GM18508 (cell line): Measurements from ENCODE around the gene CEP85.
A peak's percentile ranks its signal among the peaks of the same experiment; 100 is the strongest.

Source experiments
- ATAC-seq: cut with Tn5 transposase; IDR thresholded peaks from one replicate; pipeline ENCODE4 v1.9.1; 2021; ENCODE audit warnings: moderate number of reproducible peaks; ENCODE audit not compliant: insufficient read depth, unreplicated experiment

CEP85 gene, protein sequence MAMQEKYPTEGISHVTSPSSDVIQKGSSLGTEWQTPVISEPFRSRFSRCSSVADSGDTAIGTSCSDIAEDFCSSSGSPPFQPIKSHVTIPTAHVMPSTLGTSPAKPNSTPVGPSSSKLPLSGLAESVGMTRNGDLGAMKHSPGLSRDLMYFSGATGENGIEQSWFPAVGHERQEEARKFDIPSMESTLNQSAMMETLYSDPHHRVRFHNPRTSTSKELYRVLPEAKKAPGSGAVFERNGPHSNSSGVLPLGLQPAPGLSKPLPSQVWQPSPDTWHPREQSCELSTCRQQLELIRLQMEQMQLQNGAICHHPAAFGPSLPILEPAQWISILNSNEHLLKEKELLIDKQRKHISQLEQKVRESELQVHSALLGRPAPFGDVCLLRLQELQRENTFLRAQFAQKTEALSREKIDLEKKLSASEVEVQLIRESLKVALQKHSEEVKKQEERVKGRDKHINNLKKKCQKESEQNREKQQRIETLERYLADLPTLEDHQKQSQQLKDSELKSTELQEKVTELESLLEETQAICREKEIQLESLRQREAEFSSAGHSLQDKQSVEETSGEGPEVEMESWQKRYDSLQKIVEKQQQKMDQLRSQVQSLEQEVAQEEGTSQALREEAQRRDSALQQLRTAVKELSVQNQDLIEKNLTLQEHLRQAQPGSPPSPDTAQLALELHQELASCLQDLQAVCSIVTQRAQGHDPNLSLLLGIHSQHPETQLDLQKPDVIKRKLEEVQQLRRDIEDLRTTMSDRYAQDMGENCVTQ

DNA sequence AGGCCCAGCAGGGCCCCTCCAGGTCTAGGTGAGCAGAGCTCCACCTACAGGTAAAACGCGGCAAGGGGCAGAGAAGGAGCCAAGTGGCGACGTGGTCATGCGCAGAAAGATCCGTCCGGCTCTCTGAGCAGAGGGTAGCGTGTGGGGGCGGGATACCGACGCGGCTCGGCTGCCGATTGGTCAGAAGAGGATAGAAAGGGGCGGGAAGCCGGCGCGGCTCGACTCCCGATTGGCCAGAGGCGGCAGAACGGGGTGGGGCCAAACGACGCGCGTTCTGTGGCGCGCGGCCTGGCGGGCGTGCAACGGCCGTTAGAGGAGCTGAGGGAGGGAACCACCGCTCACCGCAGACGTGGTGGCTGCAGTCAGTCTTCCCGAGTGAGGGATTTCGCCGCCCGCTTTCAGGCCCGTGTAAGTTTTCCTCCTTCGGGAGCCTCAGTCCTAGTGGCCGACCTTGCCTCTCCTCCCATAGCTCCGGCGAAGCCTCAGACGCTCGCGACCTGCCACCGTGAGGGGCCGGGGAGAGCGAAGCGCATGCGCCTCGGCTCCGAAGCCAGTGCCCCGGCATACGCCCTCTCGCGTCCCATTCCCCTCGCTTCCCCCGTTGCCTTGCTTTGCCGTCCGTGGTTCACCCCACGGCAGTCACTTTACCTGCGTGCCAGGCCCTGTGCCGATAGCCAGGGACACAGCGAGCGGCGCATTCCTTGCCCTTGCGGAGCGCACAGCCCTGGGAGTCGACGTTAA lies at the start of gene CEP85:
Gene CEP85, plus strand, starts transcription at position 298 of the 741 bp plus-strand sequence. CDS start 5,584 bp downstream, outside the sequence.
- peak; percentile 76 for ATAC-seq

DNA sequence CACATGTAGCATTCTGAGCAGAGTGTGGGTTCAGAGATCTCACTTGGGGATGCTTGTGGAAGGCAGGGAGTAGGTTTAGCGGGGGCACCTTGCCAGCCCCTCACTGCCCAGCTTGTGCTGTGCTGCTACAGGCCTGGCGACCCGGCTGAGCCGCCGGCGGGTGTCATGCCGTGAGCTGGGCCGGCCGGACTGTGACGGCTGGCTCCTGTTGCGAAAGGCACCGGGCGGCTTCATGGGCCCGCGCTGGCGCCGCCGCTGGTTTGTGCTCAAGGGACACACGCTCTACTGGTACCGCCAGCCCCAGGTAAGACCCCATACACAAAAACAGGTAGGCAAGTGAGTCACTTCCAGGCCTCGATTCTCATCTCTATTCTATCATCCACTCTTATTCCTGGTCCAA lies 49.1 kb upstream of the CEP85 start:
- no peak for ATAC-seq

DNA sequence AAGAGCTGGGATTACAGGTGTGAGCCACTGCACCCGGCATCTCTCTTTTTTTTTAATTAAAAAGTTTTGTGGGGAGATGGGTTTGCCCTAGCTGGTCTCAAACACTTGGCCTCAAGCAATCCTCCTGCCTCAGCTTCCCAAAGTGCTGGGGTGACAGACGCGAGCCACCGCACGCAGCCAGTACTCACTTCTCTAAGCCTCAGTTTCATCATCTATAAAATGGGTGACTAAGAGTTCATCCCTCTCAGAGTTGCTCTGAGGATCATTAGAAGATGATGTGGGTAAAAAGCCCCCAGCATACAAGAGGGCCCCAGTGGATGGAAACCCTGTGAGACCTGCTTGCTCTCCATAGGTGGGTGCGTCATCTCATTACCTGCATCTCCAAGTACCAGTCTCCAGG lies 46.1 kb upstream of the CEP85 start:
- no peak for ATAC-seq

DNA sequence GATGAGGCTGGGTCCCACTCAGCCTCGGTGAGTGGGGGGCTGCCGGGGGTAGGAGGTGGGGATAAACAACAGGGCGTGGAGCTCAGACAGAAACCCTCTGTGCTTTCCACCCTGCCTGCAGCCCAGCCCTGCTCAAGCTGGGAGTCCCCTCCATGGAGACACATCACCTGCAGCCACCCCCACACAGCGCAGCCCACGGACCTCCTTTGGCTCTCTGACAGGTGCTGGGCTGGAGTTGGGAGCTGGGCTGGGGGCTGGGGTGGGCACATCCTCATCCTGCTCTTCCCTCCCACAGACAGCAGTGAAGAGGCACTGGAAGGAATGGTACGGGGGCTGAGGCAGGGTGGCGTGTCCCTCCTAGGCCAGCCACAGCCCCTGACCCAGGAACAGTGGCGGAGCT lies 45.5 kb upstream of the CEP85 start:
- no peak for ATAC-seq

DNA sequence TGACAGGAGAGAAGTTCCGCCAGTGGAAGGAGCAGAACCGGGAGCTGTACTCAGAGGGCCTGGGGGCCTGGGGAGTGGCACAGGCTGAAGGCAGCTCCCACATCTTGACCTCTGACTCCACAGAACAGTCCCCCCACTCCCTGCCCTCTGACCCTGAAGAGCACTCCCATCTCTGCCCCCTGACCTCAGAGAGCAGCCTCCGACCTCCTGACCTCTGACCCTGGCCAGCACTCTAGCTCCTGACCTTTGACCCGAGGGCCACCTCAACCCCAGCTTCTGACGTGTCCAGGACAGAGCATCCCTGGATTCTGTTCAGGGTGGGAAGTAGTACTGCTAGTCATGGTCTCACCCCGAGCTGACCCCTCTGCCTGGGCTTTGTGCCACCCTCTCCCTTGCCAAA lies 44.7 kb upstream of the CEP85 start:
- ATAC-seq, result no peak

DNA sequence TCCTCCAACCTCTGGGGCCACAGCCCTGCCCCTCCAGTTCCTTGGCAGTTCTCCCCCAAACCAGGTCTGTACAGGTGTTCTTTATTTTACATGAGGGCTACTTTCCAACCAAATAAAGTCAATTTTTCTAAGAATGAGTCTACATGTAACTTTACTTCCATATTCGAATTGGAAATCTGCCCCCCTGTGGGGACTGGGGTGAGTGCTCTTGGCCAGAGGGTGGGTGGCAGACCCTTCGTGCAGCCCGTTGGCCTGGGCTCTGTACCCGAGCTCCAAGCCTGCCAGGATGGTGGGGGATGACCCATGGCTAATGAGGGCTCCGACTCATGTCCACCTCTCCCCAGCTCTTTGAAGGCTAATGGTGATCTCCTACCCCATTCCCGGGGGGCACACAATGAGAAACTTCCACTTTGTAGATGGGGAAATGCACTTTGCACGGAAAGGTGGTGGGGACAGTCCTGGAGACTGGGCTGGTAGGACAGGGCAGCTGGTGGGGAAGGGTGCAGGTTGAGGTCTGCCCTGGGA lies 44.2 kb upstream of the CEP85 start:
- no peak for ATAC-seq

DNA sequence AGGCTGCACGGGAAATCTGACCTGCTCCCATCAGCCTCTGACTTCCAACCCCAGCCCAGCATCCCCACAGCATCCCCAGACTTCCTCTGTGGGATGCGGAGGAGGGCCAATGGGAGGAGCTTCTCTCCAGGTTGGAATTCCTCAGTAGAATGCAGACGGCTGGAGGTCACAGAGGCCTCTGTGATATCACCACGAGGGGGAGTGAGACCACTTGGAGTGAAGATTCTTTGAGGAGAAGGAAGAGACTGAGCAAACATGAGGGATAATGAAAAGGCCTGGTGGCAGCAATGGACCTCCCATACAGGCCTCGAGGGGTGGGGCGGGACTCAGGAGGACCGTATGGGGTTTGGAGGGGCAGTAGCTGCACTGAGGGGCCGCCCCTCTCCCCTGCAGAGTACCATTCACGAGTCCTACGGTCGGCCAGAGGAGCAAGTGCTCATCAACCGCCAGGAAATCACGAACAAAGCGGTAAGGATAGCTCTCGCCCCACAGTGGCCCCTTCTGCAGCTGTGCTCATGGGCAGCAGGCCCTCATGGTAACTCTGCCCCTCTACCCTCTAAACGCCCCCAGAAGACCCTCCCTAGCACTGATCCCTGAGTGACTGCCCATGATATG lies 43.5 kb upstream of the CEP85 start, which contains the start of gene CATSPER4:
Gene CATSPER4, plus strand, starts transcription at position 230 of the 615 bp plus-strand sequence. Its CDS starts 26 bp downstream, at position 256.
- no peak for ATAC-seq

DNA sequence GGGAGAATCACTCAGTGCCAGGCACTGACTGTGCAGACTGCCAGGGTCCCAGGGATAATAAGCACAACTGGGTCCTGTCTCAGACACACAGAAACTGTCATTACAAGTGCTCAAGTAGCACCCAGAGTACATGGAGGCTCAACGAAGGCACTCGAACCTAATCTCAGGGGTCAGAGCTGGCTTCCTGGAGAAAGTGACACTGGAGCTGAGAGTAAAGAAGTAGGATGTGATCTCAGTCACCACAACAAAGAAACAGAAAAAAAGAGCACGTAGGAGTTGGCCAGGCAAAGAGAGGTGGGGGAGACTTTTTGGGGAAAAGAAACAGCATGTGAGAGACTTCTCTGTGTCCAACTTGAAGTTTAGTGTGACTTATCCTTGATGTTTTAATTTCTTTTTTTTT lies 42.3 kb upstream of the CEP85 start:
- ATAC-seq, result no peak

DNA sequence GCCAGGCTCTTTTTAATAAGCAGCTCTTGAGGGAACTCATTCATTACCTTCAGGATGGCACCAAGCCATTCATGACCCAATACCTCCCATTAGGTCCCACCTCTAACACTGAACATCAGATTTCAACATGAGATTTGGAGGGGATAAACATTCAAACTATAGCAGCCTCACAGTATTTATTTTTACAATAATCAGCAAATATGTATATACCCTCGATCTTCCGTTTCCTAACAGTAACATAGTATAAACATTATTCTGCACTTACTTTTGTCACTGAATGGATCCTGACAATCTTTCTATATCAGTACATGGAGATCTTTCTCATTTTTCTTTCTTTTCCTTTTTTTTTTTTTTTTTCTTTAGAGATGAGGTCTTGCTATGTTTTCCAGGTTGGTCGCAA lies 38.2 kb upstream of the CEP85 start:
- ATAC-seq, result no peak

DNA sequence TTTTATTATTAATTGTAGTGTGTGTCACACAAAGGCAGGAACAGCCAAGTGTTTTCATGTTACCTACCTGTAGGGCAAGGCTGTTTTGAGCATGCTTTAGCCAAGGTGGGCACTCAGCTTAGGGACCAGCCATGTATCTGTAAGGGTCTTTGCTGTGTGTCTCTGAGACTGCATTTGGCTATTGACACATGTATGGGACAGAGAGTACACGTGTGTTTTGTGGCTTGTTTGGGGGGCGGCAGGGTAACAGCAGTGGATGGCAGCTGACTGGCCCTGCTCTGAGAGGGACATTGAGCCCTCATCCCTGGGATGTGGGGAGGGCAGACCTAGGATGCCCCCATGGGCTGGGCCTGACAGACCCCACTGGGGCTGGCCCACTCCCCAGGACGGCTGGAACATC lies 36.7 kb upstream of the CEP85 start:
- no peak for ATAC-seq

DNA sequence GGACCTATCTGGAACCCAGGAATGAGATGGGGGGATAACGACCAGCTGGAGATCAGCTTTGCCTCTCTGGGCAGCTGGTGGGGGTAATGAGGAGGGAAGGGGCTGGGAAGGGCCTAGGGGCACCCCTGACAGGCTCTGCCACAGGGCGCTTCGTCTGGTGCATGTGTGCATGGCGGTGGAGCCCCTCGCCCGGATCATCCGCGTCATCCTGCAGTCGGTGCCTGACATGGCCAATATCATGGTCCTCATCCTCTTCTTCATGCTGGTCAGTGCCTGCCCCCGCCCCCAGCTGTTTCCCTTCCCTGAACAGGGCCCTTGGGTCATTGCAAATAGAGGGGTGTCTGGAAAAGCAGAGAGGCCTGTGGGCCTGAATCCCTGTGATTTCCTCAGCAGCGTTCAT lies 36.2 kb upstream of the CEP85 start:
- ATAC-seq, result no peak

DNA sequence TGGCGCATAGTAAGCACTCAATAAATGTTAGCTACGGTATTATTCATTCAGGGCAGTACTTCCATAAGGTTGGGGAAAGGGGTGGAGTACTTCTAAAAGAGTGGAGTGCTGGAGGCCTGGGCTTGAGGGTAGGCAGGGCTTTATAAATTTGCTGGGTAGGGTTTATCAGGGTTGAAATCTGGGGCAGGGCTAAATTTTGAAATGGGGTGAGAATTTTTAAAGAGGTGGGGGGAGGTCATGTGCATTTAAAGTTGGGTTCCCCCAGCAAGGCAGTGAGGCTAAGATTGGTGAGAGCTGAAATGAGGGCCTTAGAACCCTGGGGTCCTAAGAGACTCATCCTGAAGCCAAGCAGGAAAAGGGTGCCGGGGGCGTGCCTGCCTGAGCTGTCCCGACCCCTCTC lies 33.6 kb upstream of the CEP85 start:
- ATAC-seq, result no peak

DNA sequence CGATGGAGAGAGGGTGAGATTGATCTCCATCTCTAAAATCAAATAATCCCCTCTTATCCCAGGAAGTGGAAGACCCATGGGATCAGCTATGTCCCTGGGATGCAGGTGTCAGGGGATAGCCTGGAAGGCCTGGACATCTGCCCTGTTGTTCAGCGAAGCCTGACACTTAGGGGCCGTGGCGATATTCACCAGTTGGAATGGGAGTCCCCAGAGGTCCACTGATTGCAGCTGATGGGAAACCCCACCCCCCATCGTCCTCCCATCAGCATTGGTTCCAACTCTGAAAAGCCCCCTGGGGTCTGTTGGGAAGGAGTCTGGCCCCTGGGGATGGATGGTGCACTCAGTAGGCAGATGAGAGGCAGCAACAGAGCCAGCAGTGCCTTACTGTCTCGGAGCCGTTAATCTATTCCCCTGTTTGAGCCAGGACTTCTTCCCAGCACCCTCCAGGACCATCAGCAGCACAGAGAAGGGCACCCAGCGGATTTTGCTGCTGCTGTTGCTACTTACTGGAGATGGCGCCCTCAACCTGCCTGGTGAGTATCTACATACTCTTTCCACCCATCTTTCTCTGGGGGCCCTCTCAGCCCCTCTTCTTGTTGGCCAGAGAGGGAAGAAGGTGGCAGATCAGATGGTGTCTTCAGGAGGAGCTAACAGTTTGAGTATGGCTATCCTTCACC lies 30.2 kb upstream of the CEP85 start:
- ATAC-seq, result no peak

DNA sequence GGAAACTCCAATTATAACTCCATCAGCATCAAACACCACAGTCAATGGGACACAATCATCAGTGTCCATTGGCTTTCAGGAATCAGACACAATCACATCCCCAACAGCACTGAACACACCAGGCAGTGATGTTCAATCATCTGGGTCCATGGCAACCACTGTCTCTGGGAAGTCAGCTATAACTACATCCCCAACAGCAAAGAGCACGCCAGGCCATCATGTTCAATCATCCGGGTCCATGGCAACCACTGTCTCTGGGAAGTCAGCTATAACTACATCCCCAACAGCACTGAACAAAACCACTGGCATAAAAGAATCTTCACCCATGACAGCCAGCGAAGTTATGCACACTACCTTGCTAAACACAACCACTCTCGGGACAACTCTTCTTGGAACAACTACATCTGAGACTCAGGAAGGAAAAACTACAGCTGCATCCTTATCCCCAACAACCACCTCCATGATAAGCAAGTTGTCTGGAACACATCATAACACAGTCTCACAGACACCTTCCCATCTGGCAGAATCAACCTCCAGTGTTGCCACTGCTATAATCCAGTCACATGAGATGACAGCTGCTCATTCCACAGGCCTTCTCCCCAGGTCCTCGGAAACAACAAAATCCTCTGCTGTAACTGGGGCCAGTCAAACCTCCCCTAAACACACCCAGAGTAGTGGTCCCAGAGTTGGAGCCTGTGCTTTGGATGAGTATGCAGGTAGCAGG lies 23.7 kb upstream of the CEP85 start:
- ATAC-seq, result no peak

DNA sequence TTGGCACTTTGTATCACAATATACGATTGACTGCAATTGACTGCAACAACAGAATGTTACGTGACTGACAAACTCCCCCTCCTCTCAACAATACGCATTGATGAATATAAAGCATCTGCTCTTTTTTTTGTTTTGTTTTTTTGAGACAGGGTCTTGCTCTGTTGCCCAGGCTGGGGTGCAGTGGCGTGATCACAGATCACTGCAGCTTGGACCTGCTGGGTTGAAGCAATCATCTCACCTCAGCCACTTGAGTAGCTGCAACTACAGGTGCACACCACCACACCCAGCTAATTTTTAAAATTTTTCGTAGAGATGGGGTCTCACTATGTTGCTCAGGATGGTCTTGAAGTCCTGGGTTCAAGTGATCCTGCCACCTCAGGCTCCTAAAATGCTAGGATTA lies 21.3 kb upstream of the CEP85 start:
- no peak for ATAC-seq

DNA sequence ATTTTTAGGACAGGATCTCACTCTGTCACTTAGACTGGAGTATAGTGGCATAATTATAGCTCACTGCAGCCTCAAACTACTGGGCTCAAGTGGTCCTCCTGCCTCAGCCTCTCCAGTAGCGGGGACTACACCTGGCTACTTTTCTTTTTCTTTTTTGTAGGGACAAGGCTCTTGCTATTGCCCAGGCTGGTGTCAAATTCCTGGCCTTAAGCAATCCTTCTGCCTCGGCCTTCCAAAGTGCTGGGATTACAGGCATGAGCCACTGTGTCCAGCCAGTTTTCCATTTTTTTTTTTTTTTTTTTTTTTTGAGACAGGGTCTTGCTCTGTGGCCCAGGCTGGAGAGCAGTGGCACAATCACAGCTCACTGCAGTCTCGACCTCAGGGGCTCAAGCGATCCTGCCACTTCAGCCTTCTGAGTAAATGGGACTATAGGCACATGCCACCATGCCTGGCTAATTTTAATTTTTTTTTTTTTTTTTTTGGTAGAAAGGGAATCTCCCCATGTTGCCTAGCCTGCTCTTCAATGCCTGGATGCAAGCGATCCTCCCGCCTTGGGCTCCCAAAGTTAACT lies 20.6 kb upstream of the CEP85 start:
- no peak for ATAC-seq

DNA sequence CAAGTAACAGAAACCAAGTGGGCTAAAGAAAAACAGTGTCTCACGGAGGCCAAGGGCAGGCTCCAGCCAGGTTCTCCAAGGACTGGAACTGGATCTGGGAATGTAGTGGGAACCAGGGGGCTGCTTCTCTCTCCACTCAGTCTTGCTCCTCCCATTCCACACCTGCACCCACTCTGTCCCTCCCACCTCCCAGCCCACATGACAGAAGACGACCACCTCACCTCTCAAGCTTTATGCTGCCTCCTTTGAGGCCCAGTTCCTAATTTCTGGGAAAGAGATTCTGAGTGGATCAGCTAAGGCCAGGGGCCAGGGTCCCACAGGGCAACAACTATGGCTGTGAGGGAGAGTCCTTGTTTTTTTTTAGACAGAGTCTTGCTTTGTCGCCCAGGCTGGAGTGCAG lies 18.8 kb upstream of the CEP85 start:
- no peak for ATAC-seq

DNA sequence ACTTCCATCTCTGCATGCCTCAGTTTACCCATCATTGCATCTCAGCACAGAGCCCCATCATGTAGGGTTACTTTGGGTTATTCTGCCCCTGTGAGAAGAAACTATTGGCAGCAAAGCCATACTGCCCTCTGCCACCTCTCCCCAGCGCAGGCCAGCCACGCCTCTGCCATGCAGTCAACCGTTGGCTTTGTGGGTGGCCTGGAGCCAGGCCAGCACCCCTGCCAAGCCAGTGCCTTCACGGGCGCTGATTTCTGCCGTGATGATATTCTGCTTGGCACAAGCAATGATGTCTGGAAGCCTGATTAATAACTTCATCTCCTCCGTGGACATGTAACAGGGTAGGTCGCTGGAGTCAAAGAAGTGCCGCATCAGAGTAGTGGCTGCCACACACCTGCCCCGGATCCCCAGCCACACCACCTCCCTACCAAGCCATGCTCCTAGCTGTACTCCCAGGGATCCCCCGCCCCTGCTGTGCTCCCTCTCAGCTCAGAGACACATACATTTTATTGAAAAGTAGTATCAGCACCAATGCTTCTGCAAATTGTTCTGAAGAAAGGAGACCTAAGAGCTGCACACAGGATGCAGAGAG lies 15.0 kb upstream of the CEP85 start:
- no peak for ATAC-seq
